SW 1271 (cell line): Measurements from ENCODE around the gene PVR.
"Not testable (repeated sequence)": the region's sequence is repeated elsewhere in the genome, so short reads cannot be mapped to it uniquely, and the experiment has no call there.

Experiments used
- DNase-seq, 2 experiments: peaks; one replicate each; lab custom pipeline; 2025; lab: John Stamatoyannopoulos, UW

The PVR gene

GRCh38 chr19:44618640-44619357, 24.9 kb upstream of the PVR start:
- no peak for DNase-seq

GRCh38 chr19:44620667-44621066, 23.0 kb upstream of the PVR start:
- no peak for DNase-seq

GRCh38 chr19:44621367-44621766, 22.3 kb upstream of the PVR start:
- no peak for DNase-seq

- DNase-seq = no peak
Observed at GRCh38 chr19:44623080-44623479, 20.6 kb upstream of the PVR start.

- DNase-seq = no peak
Observed at GRCh38 chr19:44623626-44624025, 20.1 kb upstream of the PVR start.

- DNase-seq = no peak
Observed at GRCh38 chr19:44624840-44625354, 18.8 kb upstream of the PVR start.

- not testable (repeated sequence) for DNase-seq
Observed at GRCh38 chr19:44625637-44626036, 18.1 kb upstream of the PVR start.

- DNase-seq = peak; percentile 71 to 85
Observed at GRCh38 chr19:44626048-44626624, 17.6 kb upstream of the PVR start.

- DNase-seq = no peak
Observed at GRCh38 chr19:44627631-44628030, 16.1 kb upstream of the PVR start.

- no peak for DNase-seq
Observed at GRCh38 chr19:44628793-44629192, 14.9 kb upstream of the PVR start.

GRCh38 chr19:44631611-44632010, 12.1 kb upstream of the PVR start:
- not testable (repeated sequence) for DNase-seq

GRCh38 chr19:44634058-44634457, 9.7 kb upstream of the PVR start:
- not testable (repeated sequence) for DNase-seq

- DNase-seq = no peak
Observed at GRCh38 chr19:44634785-44635184, 8.9 kb upstream of the PVR start.

- DNase-seq = no peak
Observed at GRCh38 chr19:44635581-44636438, 7.9 kb upstream of the PVR start.

- no peak for DNase-seq
Observed at GRCh38 chr19:44636439-44637389, 7.0 kb upstream of the PVR start.

GRCh38 chr19:44637390-44637764, 6.3 kb upstream of the PVR start:
- no peak for DNase-seq

GRCh38 chr19:44640518-44640917, 3.2 kb upstream of the PVR start:
- no peak for DNase-seq

- DNase-seq = no peak
Observed at GRCh38 chr19:44641501-44642265, 2.0 kb upstream of the PVR start.

GRCh38 chr19:44642377-44642776, 1.3 kb upstream of the PVR start:
- DNase-seq = no peak

GRCh38 chr19:44644402-44645016, 799 bp downstream of the PVR start:
- no peak for DNase-seq
